ENCODE measurements around the gene ILF3.

The ILF3 gene

DNA sequence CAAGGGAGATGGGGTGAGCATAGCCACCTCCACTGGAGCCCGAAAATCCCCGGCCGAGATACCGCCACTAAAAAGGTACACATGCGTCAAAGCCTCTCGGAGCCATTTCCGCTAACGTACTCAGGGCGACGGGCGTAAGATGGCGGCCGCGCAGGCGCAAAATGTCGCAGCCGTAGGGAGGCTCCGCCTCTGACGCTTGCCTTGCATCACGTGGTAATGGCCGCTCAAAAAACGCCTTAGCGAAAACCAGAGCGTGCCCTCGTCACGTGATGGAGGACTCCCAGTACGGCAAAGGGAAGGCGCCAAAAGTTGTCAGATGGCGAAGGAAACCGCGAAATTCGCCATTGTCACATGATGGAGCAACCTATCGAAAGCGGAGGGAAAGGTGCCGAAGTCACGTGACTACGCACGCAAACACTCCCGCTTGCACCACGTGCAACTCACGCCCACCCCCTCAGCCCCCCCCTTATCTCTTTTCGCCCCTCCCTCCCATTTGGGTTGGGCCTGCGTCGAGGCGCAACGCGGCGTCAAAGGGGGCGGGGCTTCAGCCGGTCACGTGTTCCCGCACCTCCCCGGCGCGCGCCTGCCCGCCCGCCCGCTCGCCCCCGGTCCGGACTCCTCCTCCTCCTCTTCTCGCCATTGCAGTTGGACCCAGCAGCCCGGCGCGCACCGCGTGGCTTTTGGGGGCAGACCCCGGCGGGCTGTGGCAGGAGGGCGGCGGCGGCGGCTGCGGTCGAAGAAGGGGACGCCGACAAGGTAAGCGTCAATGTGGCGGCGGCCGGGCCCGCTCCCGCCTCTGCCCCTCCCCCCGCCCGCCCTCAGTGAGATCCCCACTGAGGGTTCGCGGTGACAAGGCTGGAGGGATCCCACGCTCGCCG is at the start of gene ILF3:
Gene ILF3, plus strand, starts transcription at position 615 of the 878 bp plus-strand sequence. CDS start 16,260 bp downstream, outside the sequence.
- DNase-seq (ENCODE audit: low read depth in 2 of 2, low spot score in 1 of 2), result peak; percentile 99 to 100

GRCh38 chr19:10604460-10604980 is 49.6 kb upstream of the ILF3 start:
- no peak for DNase-seq (ENCODE audit: low read depth in 2 of 2, low spot score in 1 of 2)

GRCh38 chr19:10611907-10612306 is 42.2 kb upstream of the ILF3 start:
- no peak for DNase-seq (ENCODE audit: low read depth in 2 of 2, low spot score in 1 of 2)

DNA sequence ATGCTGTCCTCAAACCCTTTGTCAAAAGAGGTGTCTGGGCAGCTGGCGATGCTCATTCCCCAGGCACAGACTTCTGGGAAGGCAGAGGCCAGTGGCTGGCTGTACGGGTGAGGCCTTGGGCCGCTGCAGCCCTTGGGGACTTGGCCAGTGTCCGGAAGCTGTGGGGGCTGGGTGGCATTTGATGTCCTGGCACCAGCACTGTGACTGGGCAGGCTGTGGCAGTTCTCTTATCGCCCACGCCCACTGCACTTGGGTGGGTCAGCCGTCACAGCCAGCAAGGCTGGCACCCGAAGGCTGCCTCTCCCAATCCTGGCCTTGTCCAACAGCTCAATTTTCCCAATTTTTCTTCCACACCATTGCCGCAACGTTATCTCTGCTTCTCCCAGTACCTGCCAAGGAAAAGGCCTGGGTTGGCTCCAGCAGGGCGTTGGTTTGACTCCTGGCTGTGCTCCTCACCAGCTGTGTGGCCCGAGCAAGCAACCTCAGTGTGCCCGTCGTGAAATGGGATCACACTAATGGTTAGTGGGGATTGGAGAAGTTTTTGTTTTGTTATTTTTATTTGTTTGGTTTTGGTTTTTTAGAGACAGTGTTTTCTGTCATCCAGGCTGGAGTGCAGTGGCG is 41.5 kb upstream of the ILF3 start:
- DNase-seq (ENCODE audit: low read depth in 2 of 2, low spot score in 1 of 2), result no peak

DNA sequence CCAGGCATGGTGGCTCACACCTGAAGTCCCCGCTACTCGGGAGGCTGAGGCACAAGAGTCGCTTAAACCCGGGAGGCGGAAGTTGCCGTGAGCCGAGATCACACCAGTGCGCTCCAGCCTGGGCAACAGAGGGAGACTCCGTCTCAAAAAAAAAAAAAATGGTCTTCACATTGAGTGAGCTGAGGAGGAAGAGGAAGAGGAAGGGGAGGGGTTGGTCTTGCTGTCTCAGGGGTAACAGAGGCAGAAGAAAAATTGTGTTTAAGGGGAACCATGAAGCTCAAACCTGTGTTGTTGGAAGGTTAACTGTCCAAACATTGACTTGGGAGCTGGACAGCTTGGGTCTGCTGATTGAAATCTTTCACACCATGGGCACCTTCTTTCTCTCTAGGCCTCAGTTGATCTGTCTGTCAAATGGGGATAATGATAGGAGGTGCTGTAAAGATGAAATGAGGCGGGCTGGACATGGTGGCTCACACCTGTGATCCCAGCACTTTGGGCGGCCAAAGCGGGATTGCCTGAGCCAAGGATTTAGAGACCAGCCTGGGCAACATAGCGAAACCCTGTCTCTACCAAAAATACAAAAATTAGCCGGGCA is 38.6 kb upstream of the ILF3 start:
- DNase-seq (ENCODE audit: low read depth in 2 of 2, low spot score in 1 of 2), result no peak

- no peak for DNase-seq (ENCODE audit: low read depth in 2 of 2, low spot score in 1 of 2)
Observed at GRCh38 chr19:10617409-10618121, 36.6 kb upstream of the ILF3 start.

GRCh38 chr19:10618846-10619245 is 35.3 kb upstream of the ILF3 start:
- DNase-seq (ENCODE audit: low read depth in 2 of 2, low spot score in 1 of 2), result no peak

DNA sequence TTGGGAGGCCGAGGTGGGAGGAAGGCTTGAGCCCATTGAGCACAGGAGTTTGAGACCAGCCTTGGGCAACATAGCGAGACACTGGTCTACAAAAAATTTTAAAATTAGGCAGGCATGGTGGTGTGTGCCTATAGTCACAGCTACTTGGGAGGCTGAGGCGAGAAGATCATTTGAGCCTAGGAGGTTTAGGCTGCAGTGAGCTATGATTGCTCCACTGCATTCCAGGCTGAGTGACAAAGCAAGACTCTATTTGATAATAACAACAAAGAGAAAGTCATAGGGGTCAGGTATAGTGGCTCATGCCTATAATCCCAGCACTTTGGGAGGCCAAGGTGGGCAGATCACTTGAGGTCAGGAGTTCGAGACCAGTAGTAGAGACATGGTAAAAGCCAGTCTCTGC is 33.4 kb upstream of the ILF3 start:
- DNase-seq (ENCODE audit: low read depth in 2 of 2, low spot score in 1 of 2), result no peak

GRCh38 chr19:10621966-10622365 is 32.2 kb upstream of the ILF3 start:
- DNase-seq (ENCODE audit: low read depth in 2 of 2, low spot score in 1 of 2), result no peak

DNA sequence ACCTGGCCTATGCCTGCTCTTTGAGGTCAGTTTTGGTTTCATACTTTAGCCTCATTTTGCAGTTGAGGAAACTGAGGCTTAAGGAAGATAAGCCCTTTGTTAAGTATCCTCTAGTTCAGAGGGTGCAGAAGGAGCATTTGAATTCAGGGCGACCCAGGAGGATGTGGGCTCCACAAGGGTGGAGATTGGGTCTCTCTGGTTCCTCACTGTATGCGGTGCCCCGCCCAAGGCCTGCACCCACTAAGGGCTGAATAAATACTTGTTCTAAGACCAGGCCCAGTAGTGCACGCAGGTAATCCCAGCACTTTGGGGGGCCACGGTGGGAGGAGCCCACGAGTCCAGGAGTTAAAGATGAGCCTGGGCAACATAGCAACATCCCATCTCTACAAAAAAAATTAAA is 29.6 kb upstream of the ILF3 start:
- DNase-seq (ENCODE audit: low read depth in 2 of 2, low spot score in 1 of 2), result no peak

GRCh38 chr19:10625003-10625761 is 29.0 kb upstream of the ILF3 start, which contains the start of gene SLC44A2:
Gene SLC44A2 (plus strand): TSS chr19:10625553. CDS start chr19:10625634, 81 bp downstream.
- no peak for DNase-seq (ENCODE audit: low read depth in 2 of 2, low spot score in 1 of 2)

DNA sequence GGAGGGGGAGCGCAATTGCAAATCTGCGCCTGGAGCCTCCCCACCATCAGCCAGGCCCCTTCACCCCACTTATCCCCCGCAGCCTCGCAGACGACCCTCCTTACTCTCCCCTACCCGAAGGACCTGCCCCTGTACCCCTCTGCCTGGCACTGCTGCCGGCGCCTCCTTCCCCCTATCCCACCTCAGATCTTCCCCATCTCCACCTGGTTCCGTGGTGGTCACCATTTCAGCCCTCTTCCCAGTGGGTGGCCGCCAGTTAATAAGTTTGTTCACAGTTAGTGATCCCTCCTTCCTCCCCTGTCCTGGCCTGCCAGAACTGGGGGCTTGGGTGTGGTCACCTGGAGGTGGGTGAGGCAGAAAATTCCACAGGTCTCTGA is 28.4 kb upstream of the ILF3 start:
- no peak for DNase-seq (ENCODE audit: low read depth in 2 of 2, low spot score in 1 of 2)

GRCh38 chr19:10631874-10632273 is 22.3 kb upstream of the ILF3 start:
- no peak for DNase-seq (ENCODE audit: low read depth in 2 of 2, low spot score in 1 of 2)

GRCh38 chr19:10634430-10634829 is 19.7 kb upstream of the ILF3 start:
- no peak for DNase-seq (ENCODE audit: low read depth in 2 of 2, low spot score in 1 of 2)

GRCh38 chr19:10634963-10635362 is 19.2 kb upstream of the ILF3 start:
- no peak for DNase-seq (ENCODE audit: low read depth in 2 of 2, low spot score in 1 of 2)

DNA sequence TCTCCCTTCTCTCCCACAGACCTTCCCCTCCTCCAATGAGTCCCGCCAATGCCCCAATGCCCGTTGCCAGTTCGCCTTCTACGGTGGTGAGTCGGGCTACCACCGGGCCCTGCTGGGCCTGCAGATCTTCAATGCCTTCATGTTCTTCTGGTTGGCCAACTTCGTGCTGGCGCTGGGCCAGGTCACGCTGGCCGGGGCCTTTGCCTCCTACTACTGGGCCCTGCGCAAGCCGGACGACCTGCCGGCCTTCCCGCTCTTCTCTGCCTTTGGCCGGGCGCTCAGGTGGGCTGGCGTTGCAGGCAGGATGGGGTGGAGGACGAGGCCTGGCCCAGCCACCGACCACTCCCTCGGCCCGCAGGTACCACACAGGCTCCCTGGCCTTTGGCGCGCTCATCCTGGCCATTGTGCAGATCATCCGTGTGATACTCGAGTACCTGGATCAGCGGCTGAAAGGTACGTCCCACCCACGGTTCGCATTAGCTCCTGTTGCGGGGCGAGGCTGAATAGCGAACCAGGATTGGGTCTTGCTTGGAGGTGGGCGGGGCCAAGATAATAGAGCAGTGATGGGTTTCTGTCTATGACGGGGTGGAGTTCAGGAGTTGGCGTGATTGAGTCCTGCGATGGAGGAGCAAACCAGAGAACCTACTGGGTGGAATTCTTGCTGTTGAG is 17.7 kb upstream of the ILF3 start:
- DNase-seq (ENCODE audit: low read depth in 2 of 2, low spot score in 1 of 2), result no peak

- DNase-seq (ENCODE audit: low read depth in 2 of 2, low spot score in 1 of 2), result no peak
Observed at GRCh38 chr19:10637894-10638293, 16.3 kb upstream of the ILF3 start.

- no peak for DNase-seq (ENCODE audit: low read depth in 2 of 2, low spot score in 1 of 2)
Observed at GRCh38 chr19:10639836-10640235, 14.3 kb upstream of the ILF3 start.

DNA sequence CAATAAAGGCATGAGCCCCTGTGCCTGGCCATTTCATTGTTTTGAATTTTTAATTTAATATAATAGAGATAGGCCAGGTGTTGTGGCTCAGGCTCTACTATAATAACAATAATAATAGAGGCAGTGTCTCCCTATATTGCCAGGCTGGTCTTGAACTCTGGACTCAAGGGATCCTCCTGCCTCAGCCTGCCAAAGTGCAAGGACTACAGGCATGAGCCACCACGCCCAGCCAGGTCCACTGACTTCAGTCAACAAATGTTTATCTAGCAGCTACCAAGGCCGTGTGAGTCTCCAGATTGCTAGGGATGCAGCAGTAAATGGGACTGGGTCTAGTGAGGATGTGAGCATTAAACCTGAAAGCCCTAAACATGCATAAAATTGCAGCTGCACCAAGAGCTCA is 13.8 kb upstream of the ILF3 start:
- no peak for DNase-seq (ENCODE audit: low read depth in 2 of 2, low spot score in 1 of 2)

GRCh38 chr19:10641248-10641647 is 12.9 kb upstream of the ILF3 start:
- no peak for DNase-seq (ENCODE audit: low read depth in 2 of 2, low spot score in 1 of 2)

Data from stimulated activated CD8-positive, alpha-beta memory T cell treated with anti-CD3 and anti-CD28 coated beads, Interleukin-4, amount 100 ng/mL, for 4 hours (primary cell).